K562 (cell line): ENCODE measurements around the gene EGF. TPM values are rescaled to one million over a fixed set of nuclear protein-coding genes. Genes with fewer than 3 reads are reported as not detected.

Experiments used
- ATAC-seq: fragments of 200-7000 bp; cut with Tn5 transposase; 3 replicates; pipeline ENCODE4 v1.9.1; 2020; ENCODE audit warnings: moderate library complexity
- BruUV-seq: library from RNA; stranded (reverse); fragments of 400-500 nt; replicated peaks from 2 replicates; lab custom pipeline; 2021; lab: Mats Ljungman, UMichigan
- CTCF ChIA-PET: fragments of 300-600 bp; formaldehyde crosslinking; extraction: SDS; loops from one replicate; lab custom pipeline; 2021; ENCODE audit warnings: low intra/inter-chr PET ratio; lab: Yijun Ruan, JAX
- POLR2A ChIA-PET: fragments of 300-600, 350-650 bp; sonication (Branson Sonifier 250); formaldehyde crosslinking; extraction: SDS; loops from one replicate; lab custom pipeline; 2021; ENCODE audit warnings: antibody characterized with exemption, inconsistent platforms; lab: Yijun Ruan, JAX
- DNase-seq, 4 experiments: peaks; one replicate each; pipeline versions ENCODE4 v3.0.0 to v3.0.0-alpha.2; 2011 to 2018; ENCODE audit warnings: low spot score in 3 of 4, mixed read lengths in 3 of 4; ENCODE audit errors: extremely low read depth in 1 of 4
- FAIRE-seq: peaks from 2 replicates; lab custom pipeline; 2011; peaks lifted over from hg19 to GRCh38; lab: Jason Lieb, UNC
- H2AFZ ChIP-seq: 2 replicates; pipeline ENCODE4 v1.6.0; 2011; ENCODE audit warnings: low read depth, low read length, control low read depth, inconsistent platforms
- H3K27ac ChIP-seq: fragments of 200-600 bp; 3 replicates; pipeline ENCODE4 v1.8.0; 2011; ENCODE audit warnings: low read depth, mild to moderate bottlenecking, control low read depth, inconsistent platforms, low read length, moderate library complexity, mixed read lengths; ENCODE audit errors: extremely low read depth
- H3K27me3 ChIP-seq, 2 experiments: fragments of 300-600 bp in 1 of 2; 2 replicates in 1 of 2; 3 replicates in 1 of 2; pipeline versions ENCODE4 v1.6.0 to v1.8.0; 2011; ENCODE audit warnings: inconsistent platforms in 2 of 2, low read length in 2 of 2, mild to moderate bottlenecking in 1 of 2, mixed read lengths in 1 of 2, moderate library complexity in 1 of 2; ENCODE audit not compliant: control insufficient read depth in 2 of 2, insufficient read depth in 2 of 2
- H3K36me3 ChIP-seq: fragments of 300-600 bp; 3 replicates; pipeline ENCODE4 v1.8.0; 2011; ENCODE audit warnings: mild to moderate bottlenecking, low read length, inconsistent platforms; ENCODE audit not compliant: control insufficient read depth, insufficient read depth
- H3K4me1 ChIP-seq, 2 experiments: fragments of 200-600 bp in 1 of 2; replicated peaks in 1 of 2; 2 replicates in 1 of 2; 3 replicates in 1 of 2; pipeline versions ENCODE4 v1.5.1 to v1.8.0; 2011; ENCODE audit warnings: inconsistent platforms in 2 of 2, low read length in 2 of 2, mild to moderate bottlenecking in 1 of 2, mixed read lengths in 1 of 2, moderate library complexity in 1 of 2; ENCODE audit not compliant: control insufficient read depth in 2 of 2, insufficient read depth in 2 of 2
- H3K4me2 ChIP-seq: 2 replicates; pipeline ENCODE4 v1.6.1; 2011; ENCODE audit warnings: low read length, control low read depth, inconsistent platforms, mixed read lengths; ENCODE audit not compliant: insufficient read depth
- H3K4me3 ChIP-seq: fragments of 200-600 bp; sonication (generic), shearing (Covaris generic); 2 replicates; pipeline ENCODE4 v1.5.1; 2016; ENCODE audit warnings: control low read depth, inconsistent platforms
- H3K79me2 ChIP-seq: fragments of 200-600 bp; 3 replicates; pipeline ENCODE4 v1.8.0; 2011; ENCODE audit warnings: low read length, inconsistent platforms; ENCODE audit not compliant: control insufficient read depth, insufficient read depth
- H3K9ac ChIP-seq, 2 experiments: 2 replicates each; pipeline versions ENCODE4 v1.6.0 to v1.6.1; 2011; ENCODE audit warnings: low read depth in 2 of 2, low read length in 2 of 2, control low read depth in 1 of 2, inconsistent platforms in 1 of 2, mild to moderate bottlenecking in 1 of 2, mixed read lengths in 1 of 2; ENCODE audit not compliant: insufficient read depth in 1 of 2
- H3K9me1 ChIP-seq: one replicate; pipeline ENCODE4 v1.6.0; 2011; ENCODE audit warnings: inconsistent platforms, mild to moderate bottlenecking, low read length, moderate library complexity; ENCODE audit not compliant: control insufficient read depth, insufficient read depth
- H3K9me3 ChIP-seq: replicated peaks from 2 replicates; pipeline ENCODE4 v1.5.1; 2011; ENCODE audit warnings: low read depth, low read length, inconsistent platforms; ENCODE audit not compliant: control insufficient read depth, insufficient read depth
- H4K20me1 ChIP-seq: replicated peaks from 2 replicates; pipeline ENCODE4 v1.6.1; 2011; ENCODE audit warnings: low read length, inconsistent platforms, mixed read lengths; ENCODE audit not compliant: control insufficient read depth, insufficient read depth
- WGBS: fragments of 100-300 bp; shearing (Covaris generic); methylation state at CpG from one replicate; pipeline ENCODE4 v1.1.6; 2016; ENCODE audit warnings: low coverage, mixed read lengths; ENCODE audit not compliant: insufficient coverage; ENCODE audit errors: missing lambda C conversion rate; 5-methylcytosine and 5-hydroxymethylcytosine counted together
- in situ Hi-C: fragments of 300-500 bp; cut with MboI; formaldehyde crosslinking; loops from 4 replicates; pipeline ENCODE4 v1.15.0; 2018; ENCODE audit warnings: inconsistent platforms, mixed read lengths
- intact Hi-C: fragments of 100-400 bp; cut with micrococcal nuclease; formaldehyde crosslinking; loops from 2 replicates; pipeline ENCODE4 v1.14.2; 2022
- polyA plus RNA-seq, 8 experiments: library from polyadenylated mRNA; depleted of rRNA in 4 of 8; stranded (reverse) in 5 of 8; unstranded in 3 of 8; fragments of >200 nt; fragmentation: Nextera tagmentation in 2 of 8; fragmentation: Illumina TruSeq in 1 of 8; extraction: Ambion mirVana in 2 of 8; extraction: Trizol in 1 of 8; gene quantifications; 2 replicates each; pipeline versions ENCODE4 v1.2.1 to v1.2.3, GENCODE V29; 2011 to 2014; ENCODE audit warnings: inconsistent platforms in 1 of 8, missing spikeins in 1 of 8
- total RNA-seq, 7 experiments: library from RNA; depleted of rRNA in 6 of 7; stranded (reverse); fragments of >200 nt in 6 of 7; fragmentation: Illumina TruSeq in 2 of 7; extraction: Trizol in 2 of 7; gene quantifications; 2 replicates each; pipeline versions ENCODE4 v1.2.1 to v1.2.3, GENCODE V29; 2011 to 2021; ENCODE audit warnings: low replicate concordance in 1 of 7
- TF ChIP-seq, protein P1 (sequence below), 2 experiments: fragments of 450-650 bp in 1 of 2; IDR thresholded peaks; 2 replicates each; pipeline ENCODE4 v1.6.1; 2011 to 2017; ENCODE audit warnings: low read depth in 2 of 2, antibody characterized with exemption in 1 of 2, borderline replicate concordance in 1 of 2, low read length in 1 of 2, mild to moderate bottlenecking in 1 of 2, mixed read lengths in 1 of 2; ENCODE audit not compliant: control insufficient read depth in 1 of 2

EGF gene
- total and polyA plus RNA-seq, 9 of the 15 experiments (the other 6 are each of a cell fraction or from before 2014, with no cell fraction given) = 0.32 to 3.1 (median 1.3) TPM

- Histone ChIP-seq H3K27ac (no peak overlapping the region), H3K79me2 (no peaks in the 10 kb centered on the region), H3K9me1 (no peaks in the 10 kb centered on the region), H4K20me1 (no peaks in the 10 kb centered on the region), H2AFZ (no peak overlapping the region), H3K9me3 (no peaks in the 10 kb centered on the region), H3K4me2 (no peak overlapping the region), H3K36me3 (no peaks in the 10 kb centered on the region), H3K4me1 (no peaks in the 10 kb centered on the region), H3K27me3 (peaks cover 2 to 4% of the 10 kb centered on the region in 2 experiments; a peak in 1 of 5 replicates), H3K9ac (no peak overlapping the region), H3K4me3 (no peak overlapping the region)
- intact Hi-C loops = no loop called here
- ATAC-seq (no peak), FAIRE-seq (no peak), DNase-seq (no peak)
- 2% methylated on average over 5 of the region's 5 CpGs for WGBS
- in situ Hi-C loops = no loop called here
- POLR2A ChIA-PET = interaction anchor here (1.3 to 2.0 kb wide), 3 partner anchors 11 to 13 kb away, joined by 3 to 5 read pairs (median 4); no protein-coding TSS in a partner anchor
- BruUV-seq = no TSS peak
- TF ChIP-seq, protein P1, sequence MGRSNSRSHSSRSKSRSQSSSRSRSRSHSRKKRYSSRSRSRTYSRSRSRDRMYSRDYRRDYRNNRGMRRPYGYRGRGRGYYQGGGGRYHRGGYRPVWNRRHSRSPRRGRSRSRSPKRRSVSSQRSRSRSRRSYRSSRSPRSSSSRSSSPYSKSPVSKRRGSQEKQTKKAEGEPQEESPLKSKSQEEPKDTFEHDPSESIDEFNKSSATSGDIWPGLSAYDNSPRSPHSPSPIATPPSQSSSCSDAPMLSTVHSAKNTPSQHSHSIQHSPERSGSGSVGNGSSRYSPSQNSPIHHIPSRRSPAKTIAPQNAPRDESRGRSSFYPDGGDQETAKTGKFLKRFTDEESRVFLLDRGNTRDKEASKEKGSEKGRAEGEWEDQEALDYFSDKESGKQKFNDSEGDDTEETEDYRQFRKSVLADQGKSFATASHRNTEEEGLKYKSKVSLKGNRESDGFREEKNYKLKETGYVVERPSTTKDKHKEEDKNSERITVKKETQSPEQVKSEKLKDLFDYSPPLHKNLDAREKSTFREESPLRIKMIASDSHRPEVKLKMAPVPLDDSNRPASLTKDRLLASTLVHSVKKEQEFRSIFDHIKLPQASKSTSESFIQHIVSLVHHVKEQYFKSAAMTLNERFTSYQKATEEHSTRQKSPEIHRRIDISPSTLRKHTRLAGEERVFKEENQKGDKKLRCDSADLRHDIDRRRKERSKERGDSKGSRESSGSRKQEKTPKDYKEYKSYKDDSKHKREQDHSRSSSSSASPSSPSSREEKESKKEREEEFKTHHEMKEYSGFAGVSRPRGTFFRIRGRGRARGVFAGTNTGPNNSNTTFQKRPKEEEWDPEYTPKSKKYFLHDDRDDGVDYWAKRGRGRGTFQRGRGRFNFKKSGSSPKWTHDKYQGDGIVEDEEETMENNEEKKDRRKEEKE (IDR thresholded peaks at IDR 0.05; ENCODE audit: borderline replicate concordance in 1 of 2, control insufficient read depth in 1 of 2, low read depth in 2 of 2, low read length in 1 of 2) = no peak
- CTCF ChIA-PET = interaction anchor here (0.7 kb wide), 1 partner anchor 227 kb away, joined by 3 read pairs; no protein-coding TSS in a partner anchor
These were observed 107.5 kb downstream of the EGF start for GRCh38 chr4:110020139-110020538.
